NK-92 (cell line): ENCODE data around the gene TTBK1.

Source experiments
- DNase-seq: peaks from one replicate; lab custom pipeline; 2025; ENCODE audit not compliant: unreplicated experiment; lab: John Stamatoyannopoulos, UW

Gene TTBK1

GRCh38 chr6:43242908-43243663 is at the start of gene TTBK1:
Gene TTBK1 (plus strand): TSS chr6:43243481. CDS start chr6:43246661, 3,180 bp downstream.
- DNase-seq, result no peak

DNA sequence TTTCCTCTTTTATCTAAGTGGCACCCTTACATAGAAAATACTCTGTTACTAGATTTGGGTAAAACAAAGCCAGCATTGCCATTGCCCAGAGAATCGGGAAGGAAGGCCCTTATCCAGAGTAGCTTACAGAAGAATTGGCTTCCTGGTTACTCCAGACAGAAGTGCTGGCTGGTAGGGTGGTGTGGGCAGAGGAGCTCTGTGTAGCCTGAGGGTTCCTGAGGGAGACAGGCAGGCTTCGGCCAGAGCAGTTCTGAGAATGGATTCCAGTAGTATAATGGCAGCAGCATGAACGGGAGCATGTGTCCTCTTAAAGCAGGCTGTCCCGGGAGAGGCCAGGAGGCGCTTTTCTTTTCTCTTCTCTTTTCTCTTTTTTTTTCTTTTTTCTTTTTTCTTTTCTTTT is 49.4 kb upstream of the TTBK1 start:
- no peak for DNase-seq

DNA sequence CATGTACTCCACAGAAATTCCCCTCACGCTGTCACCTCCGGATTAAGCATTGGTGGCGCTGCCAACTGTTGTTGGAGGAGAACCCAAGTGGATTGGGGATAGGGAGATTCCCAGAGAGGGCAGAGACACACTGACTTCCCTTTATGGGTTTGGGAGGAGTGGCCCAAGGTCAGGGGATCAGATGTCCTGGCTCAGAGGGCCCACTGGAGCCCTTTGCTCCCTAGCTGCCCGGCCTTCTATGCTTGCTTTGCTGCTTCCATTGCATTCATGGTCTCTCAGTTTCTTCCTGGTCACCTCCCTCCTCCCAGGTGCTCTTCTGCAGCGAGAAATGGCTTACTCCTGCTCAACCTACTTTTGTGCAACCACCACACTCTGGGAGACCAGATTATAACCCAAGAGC is 46.9 kb upstream of the TTBK1 start:
- no peak for DNase-seq

DNA sequence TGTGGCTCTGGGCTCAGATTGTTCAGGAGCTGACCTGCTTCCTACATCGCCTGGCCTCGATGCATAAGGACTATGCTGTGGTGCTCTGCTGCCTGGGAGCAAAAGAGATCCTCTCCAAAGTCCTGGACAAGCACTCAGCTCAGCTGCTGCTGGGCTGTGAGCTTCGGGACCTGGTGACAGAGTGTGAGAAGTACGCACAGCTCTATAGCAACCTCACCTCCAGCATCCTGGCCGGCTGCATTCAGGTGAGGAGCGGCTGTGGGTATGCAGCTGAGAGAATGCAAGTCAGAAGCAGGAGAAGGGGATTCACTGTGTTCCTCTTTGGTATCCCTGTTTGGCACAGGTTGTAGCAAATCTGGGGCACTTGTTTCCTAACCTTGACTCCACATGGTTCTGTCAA is 43.4 kb upstream of the TTBK1 start:
- no peak for DNase-seq

GRCh38 chr6:43200541-43200940 is 42.7 kb upstream of the TTBK1 start:
- DNase-seq, result no peak

DNA sequence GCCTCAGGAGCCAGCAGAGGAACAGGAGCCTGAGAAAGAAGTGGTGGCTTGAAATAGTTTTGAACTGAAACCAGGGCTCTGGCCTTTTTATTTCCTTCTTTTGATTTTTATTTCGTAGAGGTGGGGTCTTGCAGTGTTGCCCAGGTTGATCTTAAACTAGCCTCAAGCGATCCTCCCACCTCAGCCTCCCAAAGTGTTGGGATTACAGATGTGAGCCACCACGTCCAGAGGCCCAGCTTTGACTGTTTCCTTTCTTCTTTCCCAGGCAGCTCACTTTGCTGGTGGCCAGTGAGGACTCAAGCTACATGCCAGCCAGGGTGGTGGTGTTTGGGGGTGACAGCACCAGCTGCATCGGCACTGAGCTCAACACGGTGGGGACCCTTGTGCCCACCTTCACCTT is 40.8 kb upstream of the TTBK1 start:
- no peak for DNase-seq

DNA sequence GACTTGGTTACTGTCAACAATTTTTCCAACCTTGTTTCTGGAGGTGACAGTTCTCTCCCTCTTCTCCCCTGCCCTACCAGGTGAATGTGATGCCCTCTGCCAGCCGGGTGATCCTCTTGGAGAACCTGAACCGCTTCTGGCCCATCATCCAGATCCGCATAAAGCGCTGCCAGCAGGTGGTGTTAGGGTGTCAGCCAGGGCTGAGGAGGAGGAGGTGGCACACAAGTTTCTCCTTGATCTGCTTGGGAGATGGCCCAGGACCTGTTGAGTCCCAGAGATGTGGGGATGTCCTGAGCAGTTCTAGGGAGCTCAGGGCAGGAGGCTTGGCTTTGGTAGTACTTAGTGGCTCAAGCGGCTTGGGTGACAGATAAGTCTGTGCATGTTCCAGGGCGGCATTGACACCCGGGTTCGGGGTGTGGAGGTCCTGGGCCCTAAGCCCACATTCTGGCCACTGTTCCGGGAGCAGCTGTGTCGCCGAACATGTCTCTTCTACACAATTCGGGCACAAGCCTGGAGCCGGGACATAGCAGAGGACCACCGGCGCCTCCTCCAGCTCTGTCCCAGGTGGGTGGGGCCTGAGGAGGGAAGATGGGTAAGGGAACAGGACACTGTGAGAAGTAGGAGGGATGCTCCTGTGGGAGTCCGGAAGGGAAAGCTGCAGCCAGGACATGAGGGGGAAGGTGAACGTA is 40.1 kb upstream of the TTBK1 start:
- DNase-seq, result no peak

DNA sequence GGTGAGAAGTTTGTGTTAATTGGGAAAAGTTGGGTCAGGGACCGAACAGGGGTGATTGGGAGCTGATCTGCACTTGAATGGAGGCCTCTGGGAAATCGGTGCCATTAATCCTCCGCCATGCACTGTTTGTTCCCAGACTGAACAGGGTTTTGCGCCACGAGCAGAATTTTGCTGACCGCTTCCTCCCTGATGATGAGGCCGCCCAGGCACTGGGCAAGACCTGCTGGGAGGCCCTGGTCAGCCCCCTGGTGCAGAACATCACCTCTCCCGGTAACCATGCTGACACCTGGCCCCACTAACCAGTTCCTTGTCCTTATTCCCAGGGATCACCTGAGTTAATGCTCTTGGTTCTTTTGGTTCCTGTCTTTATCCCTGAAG is 39.6 kb upstream of the TTBK1 start:
- no peak for DNase-seq

DNA sequence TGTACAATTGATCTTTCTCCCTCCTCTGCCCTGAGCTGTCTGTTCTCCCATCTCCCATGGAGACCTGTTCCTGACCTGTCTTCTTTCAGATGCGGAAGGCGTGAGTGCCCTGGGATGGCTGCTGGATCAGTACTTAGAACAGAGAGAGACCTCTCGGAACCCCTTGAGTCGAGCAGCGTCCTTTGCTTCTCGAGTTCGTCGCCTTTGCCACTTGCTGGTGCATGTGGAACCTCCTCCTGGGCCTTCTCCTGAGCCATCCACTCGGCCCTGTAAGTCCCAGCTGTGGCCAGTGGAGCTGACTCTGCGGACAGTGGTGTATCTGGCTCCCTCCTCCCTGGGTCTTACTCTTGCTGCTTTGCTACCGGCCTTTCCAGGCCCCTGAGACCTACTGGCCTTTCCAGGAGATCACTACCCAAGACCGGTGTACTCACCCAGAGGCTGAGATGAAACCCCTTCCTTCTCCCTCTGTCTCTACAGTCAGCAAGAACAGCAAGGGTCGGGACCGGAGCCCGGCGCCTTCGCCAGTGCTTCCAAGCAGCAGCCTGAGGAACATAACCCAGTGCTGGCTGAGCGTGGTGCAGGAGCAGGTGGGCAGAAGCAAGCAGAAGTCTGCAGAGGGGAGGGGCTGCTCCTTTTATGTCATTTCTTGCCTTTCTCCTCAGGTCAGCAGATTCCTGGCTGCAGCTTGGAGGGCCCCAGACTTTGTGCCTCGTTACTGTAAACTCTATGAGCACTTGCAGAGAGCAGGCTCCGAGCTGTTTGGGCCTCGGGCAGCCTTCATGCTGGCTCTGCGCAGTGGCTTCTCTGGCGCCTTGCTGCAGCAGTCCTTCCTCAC is 38.8 kb upstream of the TTBK1 start:
- DNase-seq, result no peak

DNA sequence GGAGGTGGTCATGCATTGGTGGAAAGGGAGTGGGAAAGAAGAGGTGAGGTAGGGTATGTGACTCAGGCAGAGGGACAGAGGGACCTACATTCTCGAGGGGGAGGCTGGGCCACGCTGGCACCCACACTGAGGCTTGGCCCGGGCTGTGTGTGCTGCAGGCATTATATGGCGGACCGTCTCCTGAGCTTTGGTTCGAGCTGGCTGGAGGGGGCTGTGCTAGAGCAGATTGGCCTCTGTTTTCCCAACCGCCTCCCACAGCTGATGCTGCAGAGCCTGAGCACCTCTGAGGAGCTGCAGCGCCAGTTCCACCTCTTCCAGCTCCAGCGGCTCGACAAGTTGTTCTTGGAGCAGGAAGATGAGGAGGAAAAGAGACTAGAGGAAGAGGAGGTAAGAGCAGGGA is 37.4 kb upstream of the TTBK1 start:
- no peak for DNase-seq

- DNase-seq, result no peak
Measured at GRCh38 chr6:43207286-43207685, 36.0 kb upstream of the TTBK1 start.

- no peak for DNase-seq
Measured at GRCh38 chr6:43211955-43212354, 31.3 kb upstream of the TTBK1 start.

- DNase-seq, result no peak
Measured at GRCh38 chr6:43213431-43213830, 29.9 kb upstream of the TTBK1 start.

DNA sequence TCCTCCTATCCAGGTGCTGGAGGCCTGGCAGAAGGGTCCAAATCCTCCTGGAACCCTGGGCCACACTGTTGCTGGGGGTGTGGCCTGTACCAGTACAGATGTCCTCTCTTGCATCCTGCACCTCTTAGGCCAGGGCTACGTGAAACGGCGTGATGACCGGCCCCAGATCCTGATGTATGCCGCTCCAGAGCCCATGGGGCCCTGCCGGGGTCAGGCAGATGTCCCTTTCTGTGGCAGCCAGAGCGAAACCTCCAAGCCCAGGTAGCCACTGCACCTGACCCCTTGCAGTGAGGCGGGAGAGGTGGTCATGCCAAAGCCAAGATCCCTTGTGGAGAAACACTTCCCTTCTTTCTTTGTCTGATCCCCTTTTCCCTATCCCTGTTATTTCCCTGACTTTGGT is 28.2 kb upstream of the TTBK1 start:
- DNase-seq, result no peak

DNA sequence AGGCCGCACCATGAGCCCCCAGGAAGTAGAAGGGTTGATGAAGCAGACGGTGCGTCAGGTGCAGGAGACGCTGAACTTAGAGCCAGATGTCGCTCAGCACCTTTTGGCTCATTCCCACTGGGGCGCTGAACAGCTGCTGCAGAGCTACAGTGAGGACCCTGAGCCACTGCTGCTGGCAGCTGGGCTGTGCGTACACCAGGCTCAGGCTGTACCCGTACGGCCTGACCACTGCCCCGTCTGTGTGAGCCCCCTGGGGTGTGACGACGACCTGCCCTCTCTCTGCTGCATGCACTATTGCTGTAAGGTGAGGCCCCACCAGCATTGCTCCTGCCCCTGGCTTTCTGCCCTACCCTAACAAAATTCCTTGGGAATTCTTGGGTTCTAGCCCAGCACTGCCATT is 27.1 kb upstream of the TTBK1 start:
- no peak for DNase-seq

DNA sequence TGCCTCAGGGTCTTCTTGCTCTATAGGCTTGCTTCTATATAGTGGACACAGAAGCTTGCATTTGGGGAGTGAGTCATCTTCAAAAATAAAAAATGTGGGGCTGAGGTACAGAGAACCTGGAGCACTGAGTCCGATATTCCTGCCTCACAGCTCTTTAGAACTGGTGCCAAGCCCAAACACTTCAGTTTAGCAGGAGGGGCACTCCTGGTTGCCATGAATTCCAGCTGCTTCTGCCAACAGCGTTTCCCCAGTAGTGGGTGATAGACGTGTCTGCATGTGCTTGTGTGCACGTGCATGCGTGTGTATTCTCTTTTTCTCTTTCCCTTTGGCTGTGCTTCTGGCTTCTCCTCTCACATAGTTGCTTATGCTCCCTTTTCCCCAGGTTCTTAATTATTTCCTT is 25.9 kb upstream of the TTBK1 start:
- no peak for DNase-seq

DNA sequence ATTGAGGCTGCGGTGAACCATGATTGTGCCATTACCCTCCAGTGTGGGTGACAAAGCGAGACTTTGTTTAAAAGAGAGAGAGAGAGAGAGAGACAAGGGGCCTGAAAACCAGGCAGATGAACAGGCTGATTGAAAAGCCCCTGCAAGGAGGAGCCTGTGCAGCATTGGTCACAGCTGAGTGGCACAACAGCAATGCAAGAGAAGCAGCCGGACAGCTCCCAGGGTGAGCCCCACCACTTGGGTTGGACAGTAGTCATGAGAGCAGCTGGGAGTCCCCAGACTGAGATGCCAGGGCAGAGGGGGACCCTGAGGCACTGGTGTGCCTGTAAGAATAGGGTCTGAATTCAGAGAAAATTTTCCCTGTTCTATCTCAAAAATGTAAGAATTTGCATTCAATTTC is 24.2 kb upstream of the TTBK1 start:
- no peak for DNase-seq

GRCh38 chr6:43219814-43220213 is 23.5 kb upstream of the TTBK1 start:
- DNase-seq, result no peak

GRCh38 chr6:43220439-43220951 is 22.8 kb upstream of the TTBK1 start:
- DNase-seq, result no peak

DNA sequence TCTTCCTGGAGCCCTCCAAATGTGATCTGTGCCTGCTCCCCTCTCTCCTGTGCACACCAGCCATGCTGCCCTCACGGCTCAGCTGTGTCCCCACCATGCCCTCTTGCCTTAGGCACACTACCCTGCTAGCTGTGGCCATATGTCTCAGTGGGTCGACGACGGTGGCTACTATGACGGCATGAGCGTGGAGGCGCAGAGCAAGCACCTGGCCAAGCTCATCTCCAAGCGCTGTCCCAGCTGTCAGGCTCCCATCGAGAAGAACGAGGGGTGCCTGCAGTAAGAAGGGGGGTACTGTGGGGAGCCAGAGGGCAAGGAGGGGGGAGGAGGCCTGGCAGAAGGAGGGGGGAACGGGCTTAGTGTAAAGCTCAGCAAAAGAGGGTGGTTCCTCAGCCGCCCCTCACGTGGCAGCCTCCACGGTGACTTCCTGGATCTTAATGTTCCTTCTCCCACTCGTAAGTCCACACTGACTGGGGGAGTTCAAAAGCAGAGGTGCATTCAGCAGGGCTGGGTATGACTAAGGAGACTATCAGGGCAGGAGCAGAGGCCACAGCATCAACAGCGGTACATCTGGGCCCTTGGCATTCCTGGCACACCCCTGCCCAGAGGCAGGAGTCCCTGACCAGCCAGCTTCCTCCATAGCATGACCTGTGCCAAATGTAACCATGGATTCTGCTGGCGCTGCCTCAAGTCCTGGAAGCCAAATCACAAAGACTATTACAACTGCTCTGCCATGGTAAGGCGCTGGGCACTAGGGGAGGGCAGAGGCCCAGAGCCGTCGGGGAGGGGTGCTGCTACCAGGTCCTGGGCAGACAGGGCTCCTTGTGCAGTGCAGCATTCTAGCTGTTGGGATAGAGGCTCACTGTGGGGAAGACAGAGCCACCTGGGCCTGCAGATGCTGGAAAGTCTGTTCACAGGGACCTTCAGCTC is 22.0 kb upstream of the TTBK1 start:
- DNase-seq, result no peak
